IPS DF 4.7 (cell line): ENCODE data around the gene PVRIG.
"Not testable (repeated sequence)": the region's sequence is repeated elsewhere in the genome, so short reads cannot be mapped to it uniquely, and the experiment has no call there.

ENCODE experiments used
- DNase-seq: peaks from one replicate; pipeline ENCODE4 v3.0.0-alpha.2; 2013; ENCODE audit warnings: low spot score; ENCODE audit errors: extremely low read depth

The PVRIG gene

DNA sequence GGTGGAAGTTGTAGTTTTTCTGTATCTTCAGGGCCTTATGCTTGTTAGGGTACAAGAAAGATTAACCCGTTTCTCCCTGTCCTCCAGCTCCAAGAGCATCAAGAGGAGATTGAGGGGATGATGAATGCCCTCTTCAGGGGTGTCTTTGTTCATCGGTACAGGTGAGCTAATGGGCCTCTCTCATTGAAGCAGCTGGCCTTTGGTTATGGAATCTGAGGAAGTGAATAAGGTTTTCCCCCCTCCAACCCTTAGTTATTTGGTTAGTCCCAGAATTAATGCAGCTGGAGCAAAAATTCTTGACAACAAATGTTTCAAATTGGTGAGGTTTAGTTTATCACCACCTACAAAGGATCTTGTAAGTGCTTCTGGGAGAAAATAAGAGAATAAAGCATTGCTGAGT, 24.5 kb upstream of the PVRIG start:
- no peak for DNase-seq

DNA sequence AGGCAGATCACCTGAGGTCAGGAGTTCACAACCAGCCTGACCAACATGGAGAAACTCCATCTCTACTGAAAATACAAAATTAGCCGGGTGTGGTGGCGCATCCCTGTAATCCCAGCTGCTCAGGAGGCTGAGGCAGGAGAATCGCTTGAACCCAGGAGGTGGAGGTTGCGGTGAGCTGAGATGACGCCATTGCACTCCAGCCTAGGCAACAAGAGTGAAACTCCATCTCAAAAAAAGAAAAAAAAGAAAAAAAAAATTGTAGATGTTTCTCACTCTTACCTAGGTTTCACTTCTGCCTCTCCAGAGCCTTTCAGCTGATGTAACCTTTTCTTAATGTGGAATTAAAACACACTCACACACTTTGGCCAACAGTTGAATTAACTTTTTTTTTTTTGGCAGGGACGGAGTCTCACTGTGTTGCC, 23.8 kb upstream of the PVRIG start:
- DNase-seq, result not testable (repeated sequence)

DNA sequence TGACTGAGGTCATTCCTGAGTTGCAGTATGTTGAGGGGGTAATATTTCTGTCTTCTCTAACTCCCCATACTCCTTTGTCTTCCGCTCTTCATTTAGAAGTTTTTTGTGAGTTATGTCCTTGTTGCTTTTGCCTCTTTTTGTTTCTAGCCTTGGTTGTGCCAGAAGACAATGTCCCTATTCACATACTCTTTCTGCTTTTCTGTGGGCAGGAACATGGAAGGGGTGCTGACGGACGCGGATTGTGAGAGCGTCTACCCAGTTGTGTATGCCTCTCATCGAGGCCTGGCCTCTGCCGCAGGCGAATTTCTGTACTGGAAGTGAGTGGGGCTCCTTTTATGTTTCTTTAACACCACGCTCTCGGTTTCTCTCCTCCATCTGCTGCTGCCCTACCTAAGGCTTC, 21.5 kb upstream of the PVRIG start:
- no peak for DNase-seq

DNA sequence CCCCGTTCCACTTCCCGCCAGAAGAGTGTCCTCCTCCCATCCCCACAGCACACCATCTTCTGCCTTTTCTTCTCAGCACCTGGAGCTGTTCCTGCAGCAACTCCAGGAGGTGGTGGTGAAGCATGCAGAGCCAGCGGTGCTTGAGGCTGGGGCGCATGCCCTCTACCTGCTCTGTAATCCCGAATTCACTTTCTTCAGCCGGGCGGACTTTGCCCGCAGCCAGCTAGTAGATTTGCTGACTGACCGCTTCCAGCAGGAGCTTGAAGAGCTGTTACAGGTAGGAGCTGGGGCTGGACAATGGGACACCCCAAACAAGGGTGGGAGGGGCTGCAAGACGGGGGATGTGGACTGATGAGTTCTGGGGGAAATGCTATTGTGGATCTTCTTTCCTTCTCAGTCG, 19.1 kb upstream of the PVRIG start:
- DNase-seq, result no peak

DNA sequence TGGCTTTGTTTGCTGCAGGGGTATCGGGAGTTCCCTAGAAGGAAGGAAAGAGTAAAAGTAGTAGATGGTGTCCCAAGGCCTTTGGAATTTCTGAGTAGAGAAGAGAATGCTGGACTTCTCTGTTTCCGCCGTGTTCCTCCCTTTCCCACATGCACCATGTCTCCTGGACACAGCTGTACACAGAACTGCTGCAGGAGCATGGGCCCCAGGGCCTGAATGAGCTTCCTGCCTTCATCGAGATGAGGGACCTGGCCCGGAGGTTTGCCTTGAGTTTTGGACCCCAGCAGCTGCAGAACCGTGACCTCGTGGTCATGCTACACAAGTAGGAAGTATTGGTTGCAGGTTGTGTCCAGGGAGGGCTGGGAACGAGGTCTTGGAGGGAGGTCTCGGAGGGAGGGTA, 15.3 kb upstream of the PVRIG start:
- no peak for DNase-seq

DNA sequence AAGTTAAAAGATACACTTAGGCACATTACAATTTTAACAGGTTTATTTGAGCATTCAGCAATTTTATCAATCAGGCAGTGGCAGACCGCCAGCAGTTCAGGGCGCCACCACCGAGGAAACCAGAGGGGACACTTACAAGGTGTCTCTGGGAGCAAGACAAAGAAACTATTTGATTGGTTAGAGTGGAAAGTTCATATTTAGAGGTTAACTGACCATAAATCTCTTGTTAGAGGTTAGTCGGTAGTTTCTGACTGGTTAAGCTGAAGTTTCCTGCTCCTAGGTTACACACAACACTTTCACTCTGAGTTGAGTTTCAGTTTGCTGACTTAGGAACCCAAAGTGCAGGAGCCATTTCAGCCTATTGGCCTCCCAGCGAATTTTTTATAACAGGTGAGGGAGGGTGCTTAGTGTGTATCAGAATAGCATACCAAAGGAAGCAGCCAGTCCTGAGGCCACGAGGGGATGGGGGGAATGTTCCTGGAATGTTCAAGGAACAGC, 10.8 kb upstream of the PVRIG start:
- DNase-seq, result no peak

DNA sequence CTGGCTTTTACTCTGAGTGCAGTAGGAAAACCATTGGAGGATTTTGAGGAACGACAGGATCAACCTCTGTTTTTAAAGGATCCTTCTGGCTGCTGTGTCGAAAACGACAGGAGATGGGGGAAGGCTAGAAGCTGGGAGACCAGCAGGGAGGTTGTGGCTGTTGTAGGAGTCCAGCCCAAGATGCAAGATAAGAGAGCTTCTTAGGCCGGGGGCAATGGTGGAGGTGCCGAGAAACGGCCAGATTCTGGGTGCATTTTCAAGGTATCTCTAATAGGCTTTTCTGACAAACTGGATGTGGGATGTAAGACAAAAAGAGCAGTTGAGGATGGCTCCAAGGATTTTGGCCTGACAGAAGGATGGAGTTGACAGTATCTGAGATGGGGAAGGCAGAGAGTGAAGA, 10.3 kb upstream of the PVRIG start:
- DNase-seq, result no peak

DNA sequence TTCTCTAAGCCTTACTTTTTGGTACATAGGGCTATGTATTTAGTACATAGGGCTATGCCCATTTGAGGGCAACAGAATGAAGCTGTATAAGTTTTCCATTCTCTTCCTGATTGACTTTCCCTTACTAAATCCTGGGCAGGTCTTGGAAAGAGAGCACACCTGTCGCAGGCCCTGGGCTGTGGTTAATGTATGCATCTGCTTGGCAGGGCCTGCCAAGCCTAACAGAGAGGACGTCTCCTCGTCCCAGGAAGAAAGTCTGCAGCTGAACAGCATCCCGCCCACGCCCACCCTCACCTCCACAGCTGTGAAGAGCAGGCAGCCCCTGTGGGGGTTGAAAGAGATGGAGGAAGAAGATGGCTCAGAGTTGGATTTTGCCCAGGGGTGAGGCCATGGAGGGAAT, 8.9 kb upstream of the PVRIG start:
- no peak for DNase-seq

DNA sequence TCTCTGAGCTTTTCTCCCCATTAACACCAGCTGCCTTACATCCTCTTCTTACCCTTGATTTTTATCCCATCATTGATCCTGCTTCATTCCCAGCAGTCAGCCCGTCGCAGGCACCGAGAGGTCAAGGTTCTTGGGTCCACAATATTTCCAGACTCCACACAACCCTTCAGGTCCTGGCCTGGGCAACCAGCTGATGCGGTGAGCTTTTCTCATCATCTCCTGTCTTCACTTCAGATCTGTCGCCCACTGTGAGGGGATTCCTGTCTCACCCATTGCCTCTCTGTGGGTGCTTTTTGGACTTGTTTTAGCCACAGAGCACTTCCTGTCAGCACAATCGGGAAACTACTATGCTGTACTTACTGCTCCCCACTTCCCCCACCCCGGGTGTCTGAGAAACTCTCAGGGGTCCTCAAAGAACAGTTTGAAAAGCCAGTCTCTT, 8.4 kb upstream of the PVRIG start:
- DNase-seq, result no peak

DNA sequence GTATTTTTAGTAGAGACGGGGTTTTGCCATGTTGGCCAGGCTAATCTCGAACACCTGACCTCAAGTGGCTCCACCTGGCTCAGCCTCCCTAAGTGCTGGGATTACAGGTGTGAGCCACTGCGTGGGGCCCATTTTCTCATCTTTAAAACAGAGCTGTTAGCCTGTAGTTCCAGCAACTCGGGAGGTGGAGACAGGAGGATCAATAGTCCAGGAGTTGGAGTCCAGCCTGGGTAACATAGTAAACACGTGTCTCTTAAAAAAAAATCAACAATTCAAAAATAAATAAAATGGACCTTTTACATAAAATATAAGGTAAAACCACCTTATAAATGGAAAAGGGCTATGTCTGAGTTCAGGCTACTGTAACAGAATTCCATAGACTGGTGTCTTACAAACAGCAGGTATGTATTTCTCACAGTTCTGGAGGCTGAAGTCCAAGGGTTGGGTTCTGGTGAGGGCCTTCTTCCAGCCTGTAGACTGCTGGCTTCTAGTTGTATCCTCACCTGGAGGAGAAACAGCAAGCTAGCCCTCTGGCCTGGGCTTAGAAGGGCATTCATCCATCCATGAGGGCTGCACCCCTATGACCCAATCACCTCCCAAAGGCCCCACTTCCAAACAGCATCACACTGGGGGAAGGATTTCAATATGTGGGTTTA, 7.0 kb upstream of the PVRIG start:
- no peak for DNase-seq

DNA sequence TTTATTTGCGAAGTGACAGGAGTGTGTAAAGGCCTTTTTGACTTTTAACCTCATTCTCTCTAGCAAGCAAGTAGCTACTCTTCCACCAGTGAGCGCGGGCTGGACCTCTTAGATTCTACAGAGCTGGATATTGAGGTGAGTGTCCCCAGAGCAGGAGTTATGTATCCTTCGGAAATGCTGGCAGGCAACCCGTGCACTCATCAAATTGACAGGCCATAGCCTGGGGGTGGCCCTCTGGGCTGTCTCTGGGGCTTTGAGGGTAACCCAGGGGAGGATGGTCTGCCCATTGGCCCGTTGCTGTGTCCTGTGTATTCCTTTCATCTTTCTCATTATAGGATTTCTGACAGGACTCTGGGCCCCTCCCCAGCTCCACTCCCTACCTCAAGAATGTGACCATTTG, 6.1 kb upstream of the PVRIG start:
- DNase-seq, result no peak

DNA sequence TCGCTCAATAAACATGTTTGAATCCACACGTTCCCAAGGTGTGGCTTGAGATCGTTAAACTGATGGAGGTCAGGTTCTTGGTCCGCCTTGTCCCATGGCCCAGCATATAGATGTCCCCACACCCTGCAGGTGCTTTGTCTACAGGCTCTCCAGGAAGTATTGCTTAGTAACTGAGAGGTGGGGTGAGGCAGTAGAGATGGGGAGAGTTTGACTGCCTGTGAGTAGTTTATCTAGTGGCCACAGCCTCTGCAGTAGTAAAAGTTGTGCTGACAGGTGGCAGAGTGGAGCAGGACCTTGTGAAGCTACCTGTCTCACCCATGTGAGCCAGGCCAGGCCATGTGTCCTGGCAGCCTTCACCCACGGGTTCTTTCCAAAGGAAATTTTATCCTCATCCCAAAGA, 5.4 kb upstream of the PVRIG start:
- not testable (repeated sequence) for DNase-seq

DNA sequence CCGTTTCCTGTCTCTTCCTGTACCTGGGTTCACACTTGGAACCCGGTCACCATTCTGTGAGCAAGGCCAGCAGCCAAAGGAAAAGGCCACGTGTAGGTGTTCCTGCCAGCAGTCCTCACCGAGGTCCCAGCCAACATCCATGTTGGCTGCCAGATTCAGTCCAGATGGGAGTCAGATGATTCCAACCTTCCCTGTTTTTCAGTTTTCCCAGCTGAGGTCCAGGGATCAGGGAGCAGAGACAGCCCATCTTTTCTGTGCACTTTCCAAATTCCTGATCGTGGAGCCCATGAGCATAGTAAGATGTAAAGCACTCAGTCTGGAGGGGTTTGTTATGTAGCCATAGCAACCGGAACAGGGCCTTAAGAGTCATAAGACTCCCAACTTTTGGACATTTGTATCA, 3.9 kb upstream of the PVRIG start:
- DNase-seq, result no peak

DNA sequence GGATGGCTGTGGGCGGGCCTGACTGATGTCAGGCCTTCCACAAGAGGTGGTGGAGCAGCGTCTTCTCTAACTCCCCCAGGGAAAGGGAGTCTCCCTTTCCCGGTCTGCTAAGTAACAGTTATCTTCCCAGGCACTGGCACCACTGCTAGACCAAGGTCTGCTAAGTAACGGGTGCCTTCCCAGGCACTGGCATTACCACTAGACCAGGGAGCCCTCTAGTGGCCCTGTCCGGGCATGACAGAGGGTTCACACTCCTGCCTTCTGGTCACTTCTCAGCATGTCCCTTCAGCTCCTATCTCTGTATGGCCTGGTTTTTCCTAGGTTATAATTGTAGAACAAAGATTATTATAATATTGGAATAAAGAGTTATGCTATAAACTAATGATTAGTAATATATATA, 1.8 kb upstream of the PVRIG start:
- DNase-seq, result not testable (repeated sequence)

DNA sequence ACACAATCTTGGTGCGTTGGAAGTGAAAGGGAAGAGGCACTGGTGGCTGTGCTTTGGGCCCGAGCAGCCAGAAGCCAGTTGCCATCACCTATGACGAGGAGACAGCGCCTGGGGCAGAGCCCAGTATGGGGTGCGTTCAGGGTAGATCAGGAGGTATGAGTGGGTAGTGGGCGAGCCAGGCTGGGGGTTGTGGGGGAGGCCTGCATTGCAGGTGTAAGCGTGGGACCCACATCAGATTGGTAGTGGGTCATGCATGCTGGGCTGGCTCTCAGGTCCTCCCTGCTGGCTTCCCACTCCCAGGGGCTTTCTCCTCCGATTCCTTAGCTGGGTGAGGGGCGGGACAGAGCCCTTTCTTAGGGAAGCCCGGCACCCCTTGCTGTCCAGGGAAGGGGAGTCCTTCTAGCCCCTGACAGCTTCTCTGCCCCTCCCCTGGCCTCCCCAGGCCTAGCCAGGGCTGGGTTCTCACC, 445 bp upstream of the PVRIG start:
- DNase-seq, result no peak

DNA sequence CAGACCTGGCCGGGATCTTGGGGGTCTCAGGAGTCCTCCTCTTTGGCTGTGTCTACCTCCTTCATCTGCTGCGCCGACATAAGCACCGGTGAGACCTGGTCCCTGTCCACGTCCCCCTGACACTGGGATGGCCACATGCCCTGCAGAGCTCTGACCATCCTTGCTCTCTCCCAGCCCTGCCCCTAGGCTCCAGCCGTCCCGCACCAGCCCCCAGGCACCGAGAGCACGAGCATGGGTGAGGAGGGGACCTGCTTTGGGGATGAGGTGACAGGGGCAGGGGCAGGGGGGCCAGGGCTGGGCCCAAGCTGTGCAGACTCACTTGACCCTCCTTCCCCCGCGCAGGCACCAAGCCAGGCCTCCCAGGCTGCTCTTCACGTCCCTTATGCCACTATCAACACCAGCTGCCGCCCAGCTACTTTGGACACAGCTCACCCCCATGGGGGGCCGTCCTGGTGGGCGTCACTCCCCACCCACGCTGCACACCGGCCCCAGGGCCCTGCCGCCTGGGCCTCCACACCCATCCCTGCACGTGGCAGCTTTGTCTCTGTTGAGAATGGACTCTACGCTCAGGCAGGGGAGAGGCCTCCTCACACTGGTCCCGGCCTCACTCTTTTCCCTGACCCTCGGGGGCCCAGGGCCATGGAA, 959 bp downstream of the PVRIG start:
- DNase-seq, result no peak

DNA sequence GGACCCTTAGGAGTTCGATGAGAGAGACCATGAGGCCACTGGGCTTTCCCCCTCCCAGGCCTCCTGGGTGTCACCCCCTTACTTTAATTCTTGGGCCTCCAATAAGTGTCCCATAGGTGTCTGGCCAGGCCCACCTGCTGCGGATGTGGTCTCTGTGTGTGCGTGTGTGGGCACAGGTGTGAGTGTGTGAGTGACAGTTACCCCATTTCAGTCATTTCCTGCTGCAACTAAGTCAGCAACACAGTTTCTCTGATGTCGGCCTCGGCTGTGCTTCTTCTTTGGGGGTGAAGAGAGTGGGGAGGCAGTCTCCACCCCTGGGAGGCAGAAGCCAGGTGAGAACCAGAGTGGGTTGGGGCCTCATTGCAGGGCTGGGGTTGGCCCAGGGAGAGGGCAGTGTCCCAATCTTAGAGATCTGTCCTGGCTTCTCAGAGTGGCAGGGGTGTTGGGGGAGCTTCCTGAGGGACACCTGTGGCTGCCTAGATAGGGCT, 1.5 kb downstream of the PVRIG start:
- no peak for DNase-seq

DNA sequence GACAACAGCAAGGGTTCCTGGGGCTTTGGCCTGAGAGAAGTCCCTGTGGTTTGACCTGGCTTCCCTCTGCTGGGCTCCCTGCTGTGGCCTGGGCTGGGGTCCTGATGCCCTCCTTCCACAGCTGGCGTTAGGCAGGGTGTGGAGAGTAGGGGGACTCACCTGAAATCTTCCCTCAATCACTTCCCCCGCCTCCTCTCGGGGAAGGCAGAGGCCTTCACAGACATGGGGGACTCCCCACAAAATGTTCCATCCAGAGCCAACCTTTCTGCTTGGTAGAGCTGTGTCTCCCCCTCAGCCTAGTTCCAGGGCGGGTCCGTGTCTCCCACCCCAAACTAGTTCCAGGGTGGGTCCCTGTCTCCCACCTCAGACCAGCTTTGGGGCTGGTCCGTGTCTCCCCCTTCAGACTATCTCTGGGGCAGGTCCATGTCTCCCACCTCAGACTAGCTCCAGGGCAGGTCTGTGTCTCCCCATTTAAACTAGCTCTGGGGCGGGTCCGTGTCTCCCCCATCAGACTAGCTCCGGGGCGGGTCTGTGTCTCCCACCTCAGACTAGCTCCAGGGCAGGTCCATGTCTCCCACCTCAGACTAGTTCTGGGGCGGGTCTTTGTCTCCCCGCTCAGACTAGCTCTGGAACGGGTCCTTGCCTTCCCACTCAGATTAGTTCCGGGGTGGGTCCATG, 2.2 kb downstream of the PVRIG start:
- no peak for DNase-seq

DNA sequence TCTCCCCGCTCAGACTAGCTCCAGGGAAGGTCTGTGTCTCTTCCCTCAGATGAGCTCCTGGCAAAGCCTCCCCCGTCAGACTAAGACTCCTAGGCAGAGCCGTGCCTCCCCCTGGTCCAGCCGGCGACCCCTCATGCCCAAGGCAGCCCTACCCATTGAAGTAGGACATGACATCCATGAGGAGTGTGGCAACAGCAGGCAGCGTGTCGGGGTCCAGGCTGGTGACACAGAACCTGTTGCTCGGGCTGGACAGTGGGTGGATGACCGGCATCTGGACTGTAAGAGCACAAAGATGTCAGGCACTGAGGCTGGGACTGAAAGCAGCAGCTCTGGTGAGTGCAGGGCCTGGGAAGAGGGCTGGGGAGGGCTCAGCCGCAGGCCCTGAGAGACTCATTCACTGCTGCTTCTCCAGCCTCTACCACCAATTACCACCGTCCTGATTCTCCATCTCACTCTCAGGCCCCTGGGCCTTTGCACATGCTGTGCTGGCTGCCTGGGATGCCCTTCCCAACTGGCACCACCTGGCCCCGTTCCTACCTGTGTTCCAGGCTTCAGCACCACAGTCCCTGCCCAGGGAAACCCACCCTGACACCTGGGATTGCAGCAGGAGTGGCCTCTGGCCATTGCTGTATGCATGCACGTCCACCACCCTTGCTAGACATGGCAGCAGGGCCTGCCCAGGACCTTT, 2.8 kb downstream of the PVRIG start:
- no peak for DNase-seq

DNA sequence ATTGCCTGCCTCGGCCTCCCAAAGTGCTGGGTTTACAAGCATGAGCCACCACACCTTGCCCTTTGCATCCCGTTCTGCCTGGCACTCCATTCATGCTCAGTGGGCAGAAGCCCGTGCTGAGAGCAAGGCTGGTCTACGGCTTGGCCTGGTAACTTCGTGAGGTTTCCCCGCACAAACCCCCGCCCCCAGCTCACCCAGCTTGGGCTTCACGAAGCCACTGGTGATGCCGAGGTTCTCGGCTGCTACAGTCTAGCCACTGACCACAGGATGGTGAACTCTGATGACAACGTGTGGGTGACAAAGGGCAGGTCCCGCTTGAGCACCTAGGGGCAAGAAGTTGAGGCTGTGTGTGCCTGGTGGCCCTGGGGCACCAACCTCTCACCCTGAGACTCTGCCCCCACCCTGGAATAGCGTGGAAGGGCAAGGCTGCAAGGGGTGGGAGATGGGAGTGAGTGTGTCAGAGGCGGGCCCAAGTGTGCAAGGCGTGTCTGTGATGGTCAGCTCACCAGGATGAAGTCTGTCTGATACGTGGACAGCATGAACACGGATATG, 3.7 kb downstream of the PVRIG start:
- not testable (repeated sequence) for DNase-seq

DNA sequence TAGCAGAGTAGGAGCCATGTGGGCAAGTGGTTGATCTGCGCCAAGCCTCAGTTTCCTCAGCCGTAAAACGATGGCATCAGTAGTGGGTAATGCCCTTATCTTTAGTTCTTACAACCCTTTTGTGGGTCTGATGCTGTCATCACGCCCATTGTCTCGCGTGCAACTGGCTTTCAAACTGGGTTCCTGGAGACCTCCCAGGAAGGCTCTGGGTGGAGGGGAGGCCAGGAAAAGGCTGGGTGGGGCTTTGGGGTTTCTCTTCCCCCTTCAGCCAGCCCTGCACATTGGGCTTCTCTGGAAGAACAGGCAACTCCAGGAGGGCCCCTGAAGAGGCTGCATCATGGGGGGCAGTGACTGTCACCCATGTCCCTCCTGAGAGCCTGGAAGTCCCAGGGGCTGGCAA, 5.1 kb downstream of the PVRIG start:
- not testable (repeated sequence) for DNase-seq
